Neural cell (in vitro differentiated cells): ENCODE measurements around the gene CACNA1I. TPM values are rescaled to one million over a fixed set of nuclear protein-coding genes. Genes with fewer than 3 reads are reported as not detected.

Experiments
- H2AFZ ChIP-seq: fragments of 200-600, 300-800 bp; sonication (generic), shearing (Covaris generic); 2 replicates; pipeline ENCODE4 v1.6.0; 2014; ENCODE audit warnings: low read depth, mild to moderate bottlenecking, antibody characterized with exemption, low read length, moderate library complexity
- H3F3A ChIP-seq: fragments of 200-600 bp; shearing (Covaris generic); 2 replicates; pipeline ENCODE4 v1.6.1; 2016; ENCODE audit warnings: mild to moderate bottlenecking, moderate library complexity, mixed read lengths, antibody characterized with exemption, low read length; ENCODE audit not compliant: insufficient read depth, poor library complexity, severe bottlenecking
- H3K27ac ChIP-seq: fragments of 200-600, 300-800 bp; sonication (generic), shearing (Covaris generic); 2 replicates; pipeline ENCODE4 v1.5.1; 2014; ENCODE audit warnings: mild to moderate bottlenecking, low read length, moderate library complexity
- H3K27me3 ChIP-seq: fragments of 300-800, 200-600 bp; sonication (generic), shearing (Covaris generic); 2 replicates; pipeline ENCODE4 v1.6.0; 2014; ENCODE audit warnings: mild to moderate bottlenecking, low read depth, low read length, moderate library complexity; ENCODE audit not compliant: insufficient read depth
- H3K36me3 ChIP-seq: fragments of 300-800, 200-600 bp; sonication (generic), shearing (Covaris generic); 2 replicates; pipeline ENCODE4 v1.5.1; 2014; ENCODE audit warnings: mild to moderate bottlenecking, antibody characterized with exemption, low read length, moderate library complexity; ENCODE audit not compliant: insufficient read depth
- H3K4me2 ChIP-seq: fragments of 300-800, 200-600 bp; sonication (generic), shearing (Covaris generic); 2 replicates; pipeline ENCODE4 v1.6.0; 2014; ENCODE audit warnings: mild to moderate bottlenecking, low read length
- H3K4me3 ChIP-seq: fragments of 300-800, 200-600 bp; sonication (generic), shearing (Covaris generic); 2 replicates; pipeline ENCODE4 v1.5.1; 2014; ENCODE audit warnings: mild to moderate bottlenecking, low read length, moderate library complexity
- H3K79me2 ChIP-seq: fragments of 200-600 bp; shearing (Covaris generic); replicated peaks from 2 replicates; pipeline ENCODE4 v1.6.0; 2014; ENCODE audit warnings: mild to moderate bottlenecking, low read length, moderate library complexity; ENCODE audit not compliant: insufficient read depth
- H3K9ac ChIP-seq: fragments of 300-800, 200-600 bp; sonication (generic), shearing (Covaris generic); 2 replicates; pipeline ENCODE4 v1.6.1; 2016; ENCODE audit warnings: mild to moderate bottlenecking, low read length, mixed read lengths
- H3K9me2 ChIP-seq: fragments of 200-600 bp; shearing (Covaris generic); 2 replicates; pipeline ENCODE4 v1.6.1; 2016; ENCODE audit warnings: mild to moderate bottlenecking, low read length, mixed read lengths; ENCODE audit not compliant: insufficient read depth
- H3K9me3 ChIP-seq: fragments of 200-600, 300-800 bp; sonication (generic), shearing (Covaris generic); 2 replicates; pipeline ENCODE4 v1.6.1; 2016; ENCODE audit warnings: mild to moderate bottlenecking, mixed run types, low read length, moderate library complexity, mixed read lengths
- H4K20me1 ChIP-seq: fragments of 200-600 bp; shearing (Covaris generic); 2 replicates; pipeline ENCODE4 v1.6.1; 2016; ENCODE audit warnings: mild to moderate bottlenecking, mixed run types; ENCODE audit not compliant: insufficient read depth
- CTCF ChIP-seq: fragments of 450-650 bp; IDR thresholded peaks from 2 replicates; pipeline ENCODE4 v1.5.1; 2014; ENCODE audit warnings: antibody characterized with exemption, mild to moderate bottlenecking, moderate library complexity; ENCODE audit not compliant: poor library complexity, severe bottlenecking
- EP300 ChIP-seq: fragments of 450-650 bp; conservative IDR thresholded peaks from 2 replicates; pipeline ENCODE4 v1.6.1; 2014; ENCODE audit warnings: antibody characterized with exemption, mild to moderate bottlenecking, moderate library complexity; ENCODE audit not compliant: poor library complexity, severe bottlenecking
- EZH2 ChIP-seq: fragments of 200-600, 300-800 bp; shearing (Covaris generic), sonication (generic); IDR thresholded peaks from 2 replicates; pipeline ENCODE4 v1.6.1; 2014; ENCODE audit warnings: antibody characterized with exemption, low read length, borderline replicate concordance, mild to moderate bottlenecking; ENCODE audit not compliant: insufficient read depth, poor library complexity, severe bottlenecking
- MXI1 ChIP-seq: fragments of 450-650 bp; conservative IDR thresholded peaks from 2 replicates; pipeline ENCODE4 v1.6.1; 2014; ENCODE audit warnings: antibody characterized with exemption, mild to moderate bottlenecking; ENCODE audit not compliant: poor library complexity, severe bottlenecking
- POLR2AphosphoS5 ChIP-seq: IDR thresholded peaks from 2 replicates; pipeline ENCODE4 v1.6.1; 2012
- RAD21 ChIP-seq: fragments of 450-650 bp; conservative IDR thresholded peaks from 2 replicates; pipeline ENCODE4 v1.6.1; 2014; ENCODE audit warnings: antibody characterized with exemption, mild to moderate bottlenecking, moderate library complexity
- SMC3 ChIP-seq: fragments of 450-650 bp; conservative IDR thresholded peaks from 2 replicates; pipeline ENCODE4 v1.6.1; 2014; ENCODE audit warnings: antibody characterized with exemption, mild to moderate bottlenecking, moderate library complexity; ENCODE audit not compliant: poor library complexity
- polyA plus RNA-seq: library from polyadenylated mRNA; depleted of rRNA; stranded (reverse); fragments of >200 nt; gene quantifications from 2 replicates; pipeline ENCODE4 v1.2.3, GENCODE V29; 2014

Gene CACNA1I
- polyA plus RNA-seq, 1 donor from 2014 or later = 1.9 TPM

DNA sequence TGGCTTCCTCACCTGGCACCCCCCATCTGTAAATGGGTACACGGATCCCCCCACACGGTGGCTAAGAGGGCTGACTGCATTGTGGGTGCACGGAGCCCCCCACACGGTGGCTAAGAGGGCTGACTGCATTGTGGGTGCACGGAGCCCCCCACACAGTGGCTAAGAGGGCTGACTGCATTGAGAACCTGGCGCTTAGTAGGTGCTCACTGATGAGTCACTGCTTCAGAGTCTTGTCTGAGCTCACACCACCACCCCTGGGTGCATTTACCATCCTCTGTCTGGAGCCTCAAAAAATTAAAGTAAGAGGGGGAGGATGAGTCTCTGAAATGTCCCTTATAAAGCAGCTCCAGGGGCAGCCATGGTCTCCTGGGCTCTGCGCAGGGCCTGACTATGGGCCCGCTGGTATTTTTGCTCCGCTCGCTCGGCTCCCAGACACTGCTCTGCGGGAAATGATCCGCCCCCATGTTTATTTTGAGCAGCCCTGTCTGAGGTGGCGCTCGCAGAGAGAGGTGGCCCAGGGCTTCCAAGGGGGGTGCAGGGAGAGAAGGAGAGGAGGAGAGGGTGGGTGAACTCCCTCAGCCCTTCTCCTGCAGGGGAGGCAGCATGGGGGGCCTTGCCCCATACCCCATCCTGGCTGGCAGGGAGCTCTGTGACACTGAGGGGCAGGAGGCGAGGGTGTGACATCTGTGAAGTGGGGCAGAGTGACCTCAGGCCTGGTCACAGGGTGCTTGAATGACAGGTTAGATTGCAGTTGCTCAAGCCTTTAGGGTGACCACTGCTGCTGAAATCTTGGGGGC, 82.6 kb downstream of the CACNA1I start:
- Histone ChIP-seq H3K9me3 (no peaks in the 10 kb centered on the region), H4K20me1 (no peaks in the 10 kb centered on the region), H3K4me2 (no peak overlapping the region), H3F3A (no peaks in the 10 kb centered on the region), H2AFZ (no peak overlapping the region), H3K4me3 (no peak overlapping the region), H3K27ac (no peak overlapping the region), H3K36me3 (no peaks in the 10 kb centered on the region), H3K27me3 (no peaks in the 10 kb centered on the region), H3K79me2 (no peaks in the 10 kb centered on the region), H3K9me2 (no peaks in the 10 kb centered on the region), H3K9ac (no peak overlapping the region)
- TF ChIP-seq SMC3 = no peak
- TF ChIP-seq CTCF = no peak
- no peak for TF ChIP-seq RAD21
- TF ChIP-seq MXI1 = no peak
- TF ChIP-seq EP300 = no peak
- TF ChIP-seq EZH2 = no peak

- no peaks in the 10 kb centered on the region for H3K27me3 ChIP-seq
- H3K4me2 ChIP-seq = no peak overlapping the region
- no peak overlapping the region for H2AFZ ChIP-seq
- no peaks in the 10 kb centered on the region for H3K36me3 ChIP-seq
- no peaks in the 10 kb centered on the region for H4K20me1 ChIP-seq
- no peaks in the 10 kb centered on the region for H3K9me3 ChIP-seq
- H3F3A ChIP-seq = no peaks in the 10 kb centered on the region
- no peak overlapping the region for H3K9ac ChIP-seq
- H3K79me2 ChIP-seq = no peaks in the 10 kb centered on the region
- H3K9me2 ChIP-seq = no peaks in the 10 kb centered on the region
- no peak overlapping the region for H3K27ac ChIP-seq
- no peak for TF ChIP-seq RAD21
- no peak for TF ChIP-seq EP300
- no peak for TF ChIP-seq POLR2AphosphoS5
- TF ChIP-seq CTCF = no peak
- no peak for TF ChIP-seq EZH2
- no peak for TF ChIP-seq MXI1
- H3K4me3 ChIP-seq = no peak overlapping the region
Measured at GRCh38 chr22:39653787-39654077, 83.2 kb downstream of the CACNA1I start.
